ENCODE data around the gene KRTAP4-9.

DNA sequence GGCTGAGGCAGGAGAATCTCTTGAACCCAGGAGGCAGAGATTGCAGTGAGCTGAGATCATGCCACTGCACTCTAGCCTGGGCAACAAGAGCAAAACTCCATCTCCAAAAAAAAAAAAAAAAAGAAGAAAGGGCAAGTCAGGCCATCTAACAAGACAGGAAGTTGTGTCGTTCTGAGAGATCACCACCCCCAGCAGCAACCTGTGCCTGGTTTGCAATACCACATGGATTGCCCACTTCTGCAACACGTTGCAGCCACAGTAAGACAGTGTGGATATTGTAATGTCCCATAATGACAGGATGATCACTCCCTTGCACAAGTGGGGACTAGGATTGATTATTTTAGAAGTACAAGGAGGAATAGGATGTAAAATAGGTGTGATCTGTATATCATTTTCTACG, 36.2 kb upstream of the KRTAP4-9 start:
- TF ChIP-seq CTCF (conservative IDR thresholded peaks at IDR 0.05; ENCODE audit: low read depth, low read length) (no peak), EZH2 (IDR thresholded peaks at IDR 0.05; ENCODE audit: borderline replicate concordance, low read depth, low read length, poor library complexity, severe bottlenecking) (no peak)

Data from A673 (cell line).